ENCODE results near the gene PRKCB.

Gene PRKCB

GRCh38 chr16:23943604-23944003 is 107.8 kb downstream of the PRKCB start:
- DNase-seq (ENCODE audit: low read depth) = no peak

- no peak for DNase-seq (ENCODE audit: low read depth)
Observed at GRCh38 chr16:23944381-23944780, 108.6 kb downstream of the PRKCB start.

- DNase-seq (ENCODE audit: low read depth) = no peak
Observed at GRCh38 chr16:23945243-23945642, 109.5 kb downstream of the PRKCB start.

- no peak for DNase-seq (ENCODE audit: low read depth)
Observed at GRCh38 chr16:23947838-23948237, 112.1 kb downstream of the PRKCB start.

- DNase-seq (ENCODE audit: low read depth) = no peak
Observed at GRCh38 chr16:23948949-23949411, 113.2 kb downstream of the PRKCB start.

GRCh38 chr16:23949630-23950290 is 114.0 kb downstream of the PRKCB start:
- no peak for DNase-seq (ENCODE audit: low read depth)

- DNase-seq (ENCODE audit: low read depth) = no peak
Observed at GRCh38 chr16:23950291-23950894, 114.6 kb downstream of the PRKCB start.

GRCh38 chr16:23950898-23951297 is 115.1 kb downstream of the PRKCB start:
- DNase-seq (ENCODE audit: low read depth) = peak; percentile 1

GRCh38 chr16:23952128-23952970 is 116.6 kb downstream of the PRKCB start:
- peak; percentile 26 for DNase-seq (ENCODE audit: low read depth)

GRCh38 chr16:23952971-23953300 is 117.2 kb downstream of the PRKCB start:
- no peak for DNase-seq (ENCODE audit: low read depth)

GRCh38 chr16:23953476-23953875 is 117.7 kb downstream of the PRKCB start:
- DNase-seq (ENCODE audit: low read depth) = no peak

- no peak for DNase-seq (ENCODE audit: low read depth)
Observed at GRCh38 chr16:23955088-23955487, 119.3 kb downstream of the PRKCB start.

GRCh38 chr16:23957287-23957686 is 121.5 kb downstream of the PRKCB start:
- DNase-seq (ENCODE audit: low read depth) = no peak

- DNase-seq (ENCODE audit: low read depth) = no peak
Observed at GRCh38 chr16:23959072-23959751, 123.4 kb downstream of the PRKCB start.

GRCh38 chr16:23959752-23960072 is 123.9 kb downstream of the PRKCB start:
- no peak for DNase-seq (ENCODE audit: low read depth)

- DNase-seq (ENCODE audit: low read depth) = no peak
Observed at GRCh38 chr16:23960081-23960885, 124.5 kb downstream of the PRKCB start.

- DNase-seq (ENCODE audit: low read depth) = no peak
Observed at GRCh38 chr16:23962001-23962400, 126.2 kb downstream of the PRKCB start.

GRCh38 chr16:23964136-23964535 is 128.4 kb downstream of the PRKCB start:
- DNase-seq (ENCODE audit: low read depth) = no peak

GRCh38 chr16:23965137-23965733 is 129.5 kb downstream of the PRKCB start:
- no peak for DNase-seq (ENCODE audit: low read depth)

- DNase-seq (ENCODE audit: low read depth) = no peak
Observed at GRCh38 chr16:23966597-23967394, 131.0 kb downstream of the PRKCB start.

GRCh38 chr16:23967775-23968174 is 132.0 kb downstream of the PRKCB start:
- DNase-seq (ENCODE audit: low read depth) = no peak
